ENCODE results near the gene GOLGB1.

The GOLGB1 gene

DNA sequence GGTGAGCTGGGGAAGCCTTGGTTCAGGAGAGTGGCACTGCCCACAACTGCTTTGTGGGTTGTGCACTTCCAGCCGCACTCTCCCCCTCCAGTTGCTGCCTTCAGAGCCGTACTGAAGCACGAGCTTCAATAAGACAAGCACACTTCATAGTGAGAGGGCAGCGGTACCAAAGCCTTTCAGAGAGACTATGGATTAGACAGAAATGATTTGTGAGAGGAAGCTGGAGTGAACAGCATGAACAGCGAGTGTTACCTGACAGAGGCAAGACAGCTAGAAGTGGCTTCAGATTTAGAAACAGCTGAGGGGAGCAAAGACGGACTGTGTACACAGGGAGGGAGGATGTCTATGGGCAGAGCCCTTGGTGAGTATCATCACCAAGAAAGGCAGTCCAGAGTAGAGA, 119.9 kb downstream of the GOLGB1 start:
- DNase-seq = no peak

DNA sequence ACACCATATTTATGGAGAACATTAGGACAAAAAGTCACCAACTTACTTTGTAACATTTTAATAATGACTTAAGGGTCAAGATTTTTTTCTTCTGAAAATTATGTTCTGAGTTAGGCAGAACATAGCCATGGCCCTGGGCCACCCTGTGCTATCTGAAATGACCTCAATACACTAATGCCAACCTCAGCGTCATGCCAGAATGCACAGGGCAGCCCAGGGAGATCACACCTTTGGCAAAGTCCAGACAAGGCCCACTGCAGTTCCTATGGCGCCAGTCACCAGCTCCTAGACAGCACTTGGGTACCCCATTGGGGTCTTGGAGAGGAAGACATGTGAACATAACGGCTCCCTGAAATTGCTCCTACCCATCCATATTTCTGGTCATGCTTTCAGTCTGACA, 121.9 kb downstream of the GOLGB1 start:
- no peak for DNase-seq

DNA sequence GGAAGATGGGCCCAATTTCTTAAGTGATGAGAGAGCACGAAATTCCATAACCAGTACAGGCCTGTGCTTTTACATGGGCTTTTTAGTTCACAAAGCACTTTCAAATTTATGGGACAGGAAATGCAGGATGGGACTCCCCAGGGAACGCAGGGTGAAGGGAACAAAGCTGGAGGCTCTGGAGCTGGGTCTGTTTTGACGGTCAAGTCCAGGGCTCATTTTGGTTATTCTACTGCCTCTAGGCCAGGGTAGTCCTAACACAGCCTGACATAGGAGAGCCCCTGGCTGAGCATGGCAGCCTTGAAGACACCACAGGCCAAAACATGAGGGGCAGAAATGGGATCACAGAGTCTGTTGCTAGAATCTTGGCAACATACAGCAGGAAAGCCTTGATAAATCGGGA, 122.3 kb downstream of the GOLGB1 start:
- no peak for DNase-seq

DNA sequence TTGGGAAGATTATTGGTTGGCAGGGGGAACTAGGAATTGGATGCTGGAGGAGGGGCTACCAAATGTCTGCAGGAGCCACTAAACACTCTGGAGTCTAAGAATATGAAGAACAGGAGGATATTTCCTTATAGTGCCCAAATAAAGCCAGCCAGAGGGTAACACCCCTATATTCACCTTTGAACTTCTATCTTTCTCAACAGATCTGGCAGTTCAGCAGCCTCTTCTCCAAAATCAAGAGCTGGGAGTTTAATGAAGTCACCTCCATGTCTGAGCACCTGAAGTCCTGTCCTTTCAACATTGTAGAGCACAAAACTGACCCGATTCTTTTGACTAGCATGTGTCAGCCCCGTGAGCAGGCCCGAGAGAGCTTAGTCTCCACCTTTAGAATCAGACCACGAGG, 123.0 kb downstream of the GOLGB1 start:
- DNase-seq = no peak

DNA sequence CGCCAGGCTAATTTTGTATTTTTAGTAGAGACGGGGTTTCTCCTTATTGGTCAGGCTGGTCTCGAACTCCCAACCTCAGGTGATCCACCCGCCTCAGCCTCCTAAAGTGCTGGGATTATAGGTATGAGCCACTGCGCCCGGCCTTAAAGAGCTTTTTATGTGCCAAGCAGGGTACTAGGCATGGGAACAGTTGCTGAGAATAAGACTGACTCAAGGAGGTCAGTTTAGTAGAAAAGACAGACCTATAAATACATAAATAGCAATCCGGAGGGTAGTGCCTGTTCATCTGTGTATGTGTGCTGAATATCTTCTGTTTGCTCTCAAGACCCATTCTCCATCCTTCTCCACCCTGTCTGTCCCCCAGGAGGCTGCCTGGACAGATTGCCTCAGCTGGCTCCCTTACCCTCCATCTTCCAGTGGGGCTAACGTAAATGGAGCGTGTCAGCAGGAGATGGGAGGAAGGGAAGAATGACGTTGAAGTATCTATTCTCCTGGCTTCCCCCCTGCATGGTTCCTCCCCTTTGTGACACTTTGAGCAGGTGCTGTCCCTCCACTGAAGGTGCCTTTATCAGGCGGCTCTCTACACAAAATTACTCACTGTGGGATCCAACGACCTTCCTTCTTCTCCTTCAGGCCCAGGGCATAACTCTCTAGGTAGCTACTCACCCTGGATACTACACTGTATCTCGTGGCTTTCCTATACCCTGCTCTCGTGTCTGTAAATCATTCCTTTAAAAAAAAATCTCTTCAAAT, 125.2 kb downstream of the GOLGB1 start:
- no peak for DNase-seq

DNA sequence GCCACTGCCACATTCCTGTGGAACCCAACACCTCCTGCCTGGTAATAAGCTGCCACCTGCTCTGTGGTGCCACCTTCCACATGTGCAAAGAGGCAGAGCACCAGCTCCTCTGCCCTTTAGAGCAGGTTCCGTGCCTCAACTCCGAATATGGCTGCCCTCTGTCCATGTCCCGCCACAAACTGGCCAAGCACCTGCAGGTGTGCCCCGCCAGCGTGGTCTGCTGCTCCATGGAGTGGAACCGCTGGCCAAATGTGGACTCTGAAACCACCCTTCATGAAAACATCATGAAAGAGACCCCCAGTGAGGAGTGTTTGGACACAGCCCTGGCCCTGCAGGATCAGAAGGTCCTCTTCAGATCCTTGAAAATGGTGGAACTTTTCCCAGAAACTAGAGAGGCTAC, 128.1 kb downstream of the GOLGB1 start:
- DNase-seq = no peak

DNA sequence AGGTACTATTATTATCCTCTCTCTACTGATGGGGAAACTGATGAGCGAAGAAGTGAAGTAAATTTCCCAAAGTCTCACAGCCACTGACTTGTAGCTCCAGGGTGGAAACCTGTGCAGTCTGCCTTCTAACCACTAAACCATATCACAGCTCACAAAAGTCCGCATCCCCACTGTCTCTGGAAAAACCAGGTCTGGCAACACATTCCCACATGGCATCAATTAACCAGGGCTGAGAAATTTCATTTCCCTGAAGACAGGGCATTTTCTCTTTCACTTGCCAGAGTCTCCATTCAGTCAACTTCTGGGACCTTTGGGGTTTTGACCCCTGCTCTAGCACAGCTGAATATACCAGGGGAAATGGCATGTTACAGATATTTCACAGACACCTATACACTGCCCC, 129.8 kb downstream of the GOLGB1 start:
- no peak for DNase-seq

Data from stimulated activated CD4-positive, alpha-beta T cell treated with anti-CD3 and anti-CD28 coated beads, Interleukin-4, amount 100 ng/mL, for 24 hours (primary cell).